Tibial artery (tissue), 4 donors: ENCODE results near the gene C19orf47.

Experiments used
- DNase-seq, 2 donors: peaks; one replicate each; pipeline ENCODE4 v3.0.0-alpha.2; 2019
- H3K27ac ChIP-seq, 2 donors: fragments of 200-600 bp; sonication (generic) in 1 of 2; 1 replicate in 1 of 2; 2 replicates in 1 of 2; pipeline ENCODE4 v1.5.1; 2018 to 2019; ENCODE audit warnings: mild to moderate bottlenecking in 1 of 2
- H3K27me3 ChIP-seq, 2 donors: fragments of 200-600 bp; sonication (generic) in 1 of 2; one replicate each; pipeline versions ENCODE4 v1.5.1 to v1.6.0; 2016 to 2019
- H3K36me3 ChIP-seq, 3 donors: fragments of 200-600 bp; sonication (generic) in 2 of 3; one replicate each; pipeline ENCODE4 v1.5.1; 2016 to 2019; ENCODE audit warnings: mild to moderate bottlenecking in 2 of 3
- H3K4me1 ChIP-seq, 4 donors: fragments of 200-600 bp; sonication (generic) in 2 of 4; 1 replicate in 3 of 4; 2 replicates in 1 of 4; pipeline ENCODE4 v1.5.1; 2016 to 2019
- H3K4me3 ChIP-seq, 2 donors: fragments of 200-600 bp; sonication (generic) in 1 of 2; 1 replicate in 1 of 2; 2 replicates in 1 of 2; pipeline ENCODE4 v1.5.1; 2018 to 2019; ENCODE audit warnings: mild to moderate bottlenecking in 2 of 2
- H3K9me3 ChIP-seq, 3 donors: fragments of 200-600 bp; sonication (generic) in 1 of 3; one replicate each; pipeline ENCODE4 v1.5.1; 2016 to 2019
- intact Hi-C: fragments of 100-400 bp; cut with DNase I; formaldehyde crosslinking; loops from one replicate; pipeline ENCODE4 v1.15.0; 2023; ENCODE audit warnings: low total_unique reads
- TF ChIP-seq, protein P1 (sequence below), 2 experiments: fragments of 200-600 bp in 1 of 2; fragments of 450-650 bp in 1 of 2; IDR thresholded peaks; one replicate each; pipeline ENCODE4 v1.5.1; 2017 to 2019; ENCODE audit warnings: antibody characterized with exemption in 2 of 2, mild to moderate bottlenecking in 1 of 2, moderate library complexity in 1 of 2

The C19orf47 gene

DNA sequence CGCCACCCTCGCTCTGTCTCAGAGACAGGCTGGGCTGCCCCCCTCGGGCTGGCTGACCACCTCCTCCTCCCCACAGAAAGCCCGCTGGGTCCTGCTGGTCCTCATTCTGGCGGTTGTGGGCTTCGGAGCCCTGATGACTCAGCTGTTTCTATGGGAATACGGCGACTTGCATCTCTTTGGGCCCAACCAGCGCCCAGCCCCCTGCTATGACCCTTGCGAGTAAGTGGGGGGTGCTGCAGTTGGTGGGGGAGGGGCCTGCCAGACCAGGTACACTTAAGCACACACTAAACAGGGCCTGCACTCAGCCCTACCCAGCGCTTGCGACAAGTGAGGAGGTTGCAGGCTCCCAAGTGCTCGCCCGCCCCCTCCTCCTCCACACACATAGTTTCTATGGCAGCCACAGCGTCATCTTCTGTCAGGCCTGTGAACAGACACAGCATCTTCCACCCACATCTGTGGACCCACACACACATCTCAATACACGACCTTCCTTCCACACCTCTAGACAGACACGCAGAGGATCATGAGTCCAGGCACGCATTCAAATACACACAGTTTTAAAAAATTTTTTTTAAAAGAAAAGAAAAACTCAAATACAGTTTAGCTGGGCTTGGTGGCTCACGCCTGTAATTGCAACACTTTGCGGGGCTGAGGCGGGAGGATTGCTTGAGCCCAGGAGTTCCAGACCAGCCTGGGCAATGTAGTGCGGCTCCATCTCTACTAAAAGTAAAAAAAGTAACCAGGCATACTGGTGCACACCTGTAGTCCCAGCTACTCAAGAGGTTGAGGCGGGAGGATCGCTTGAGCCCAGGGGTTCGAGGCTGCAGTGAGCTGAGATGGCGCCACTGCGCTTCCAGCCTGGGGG lies 18.7 kb upstream of the C19orf47 start:
- Histone ChIP-seq H3K9me3 (no peaks in the 10 kb centered on the region), H3K36me3 (peaks cover 31 to 63% (median 57%) of the 10 kb centered on the region in 3 donors), H3K27me3 (no peaks in the 10 kb centered on the region), H3K4me1 (peaks cover 0 to 14% (median 9%) of the 10 kb centered on the region in 4 donors), H3K27ac (no peak overlapping the region), H3K4me3 (no peak overlapping the region)
- TF ChIP-seq, protein P1, sequence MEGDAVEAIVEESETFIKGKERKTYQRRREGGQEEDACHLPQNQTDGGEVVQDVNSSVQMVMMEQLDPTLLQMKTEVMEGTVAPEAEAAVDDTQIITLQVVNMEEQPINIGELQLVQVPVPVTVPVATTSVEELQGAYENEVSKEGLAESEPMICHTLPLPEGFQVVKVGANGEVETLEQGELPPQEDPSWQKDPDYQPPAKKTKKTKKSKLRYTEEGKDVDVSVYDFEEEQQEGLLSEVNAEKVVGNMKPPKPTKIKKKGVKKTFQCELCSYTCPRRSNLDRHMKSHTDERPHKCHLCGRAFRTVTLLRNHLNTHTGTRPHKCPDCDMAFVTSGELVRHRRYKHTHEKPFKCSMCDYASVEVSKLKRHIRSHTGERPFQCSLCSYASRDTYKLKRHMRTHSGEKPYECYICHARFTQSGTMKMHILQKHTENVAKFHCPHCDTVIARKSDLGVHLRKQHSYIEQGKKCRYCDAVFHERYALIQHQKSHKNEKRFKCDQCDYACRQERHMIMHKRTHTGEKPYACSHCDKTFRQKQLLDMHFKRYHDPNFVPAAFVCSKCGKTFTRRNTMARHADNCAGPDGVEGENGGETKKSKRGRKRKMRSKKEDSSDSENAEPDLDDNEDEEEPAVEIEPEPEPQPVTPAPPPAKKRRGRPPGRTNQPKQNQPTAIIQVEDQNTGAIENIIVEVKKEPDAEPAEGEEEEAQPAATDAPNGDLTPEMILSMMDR (IDR thresholded peaks at IDR 0.05) = no peak
- no peak for DNase-seq
- intact Hi-C loops = no loop called here

DNA sequence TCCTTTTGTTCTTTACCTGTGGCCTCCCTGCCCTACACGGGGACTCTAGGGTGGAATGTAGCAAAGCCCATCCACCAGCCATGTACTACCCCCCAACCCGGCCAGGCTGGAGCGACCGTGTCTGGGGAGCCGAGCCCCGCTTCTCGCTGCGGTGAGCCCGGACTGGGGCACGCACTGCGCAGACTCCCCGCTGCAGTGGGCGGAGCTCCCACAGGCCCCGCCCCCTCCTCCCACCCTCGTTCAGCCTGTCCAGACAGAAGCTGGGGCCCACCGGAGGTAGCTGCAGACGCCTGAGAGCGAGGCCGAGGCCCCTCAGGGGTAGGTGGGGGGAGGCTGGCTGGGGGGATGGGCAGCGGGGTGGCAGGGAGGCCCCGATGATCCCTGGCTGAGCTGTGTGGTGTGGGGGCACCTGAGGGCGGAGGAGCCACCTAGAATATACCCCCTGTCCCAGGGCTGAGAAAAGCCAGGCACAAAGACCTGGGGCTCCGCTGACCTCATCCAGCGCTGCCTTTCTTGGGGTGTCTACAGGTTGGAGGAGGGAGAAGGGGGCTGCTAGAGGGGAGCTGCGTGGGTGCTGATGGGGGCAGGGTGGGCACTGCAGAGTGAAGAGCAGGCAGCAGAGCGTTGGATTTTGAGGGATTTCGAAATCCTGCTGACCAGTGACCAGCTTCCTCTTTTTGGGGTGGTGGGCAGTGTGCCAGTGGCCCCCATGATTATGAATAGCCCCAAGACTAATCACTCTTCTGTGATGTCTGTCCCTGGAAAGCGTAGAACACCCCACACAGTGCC lies 17.6 kb upstream of the C19orf47 start:
- no peaks in the 10 kb centered on the region for H3K27me3 ChIP-seq
- H3K4me1 ChIP-seq = peaks cover 0 to 14% (median 9%) of the 10 kb centered on the region in 4 donors
- TF ChIP-seq, protein P1 (IDR thresholded peaks at IDR 0.05) = no peak
- intact Hi-C loops = no loop called here
- no peak overlapping the region for H3K27ac ChIP-seq
- no peaks in the 10 kb centered on the region for H3K9me3 ChIP-seq
- peak overlapping the region; percentile 34 to 46 for H3K4me3 ChIP-seq
- peak; percentile 55 to 79 for DNase-seq
- H3K36me3 ChIP-seq = peaks cover 25 to 53% (median 46%) of the 10 kb centered on the region in 3 donors

DNA sequence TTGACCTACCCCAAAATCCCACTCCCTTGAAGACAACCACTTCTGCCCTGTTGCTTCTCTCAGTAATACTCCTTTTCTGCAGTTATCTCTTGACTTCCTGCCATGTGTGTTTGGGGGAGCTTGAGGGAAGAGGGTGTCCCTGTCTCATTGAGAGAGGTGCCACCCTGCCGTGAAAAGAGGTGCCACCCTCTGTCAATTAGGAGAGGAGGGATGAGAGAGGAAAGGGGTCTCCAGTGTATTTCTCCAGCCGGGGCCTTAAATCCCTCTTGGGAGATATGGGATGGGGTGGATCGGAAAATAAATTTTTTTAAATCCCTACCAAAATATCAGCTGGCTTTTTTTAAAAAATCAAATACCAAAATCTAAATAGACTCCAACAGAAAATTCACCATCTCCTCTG lies 16.8 kb upstream of the C19orf47 start:
- peaks cover 0 to 14% (median 9%) of the 10 kb centered on the region in 4 donors for H3K4me1 ChIP-seq
- no peaks in the 10 kb centered on the region for H3K9me3 ChIP-seq
- peaks cover 17 to 46% (median 38%) of the 10 kb centered on the region in 3 donors for H3K36me3 ChIP-seq
- TF ChIP-seq, protein P1 (IDR thresholded peaks at IDR 0.05) = no peak
- intact Hi-C loops = no loop called here
- DNase-seq = no peak
- no peak overlapping the region for H3K27ac ChIP-seq
- no peak overlapping the region for H3K4me3 ChIP-seq
- no peaks in the 10 kb centered on the region for H3K27me3 ChIP-seq

DNA sequence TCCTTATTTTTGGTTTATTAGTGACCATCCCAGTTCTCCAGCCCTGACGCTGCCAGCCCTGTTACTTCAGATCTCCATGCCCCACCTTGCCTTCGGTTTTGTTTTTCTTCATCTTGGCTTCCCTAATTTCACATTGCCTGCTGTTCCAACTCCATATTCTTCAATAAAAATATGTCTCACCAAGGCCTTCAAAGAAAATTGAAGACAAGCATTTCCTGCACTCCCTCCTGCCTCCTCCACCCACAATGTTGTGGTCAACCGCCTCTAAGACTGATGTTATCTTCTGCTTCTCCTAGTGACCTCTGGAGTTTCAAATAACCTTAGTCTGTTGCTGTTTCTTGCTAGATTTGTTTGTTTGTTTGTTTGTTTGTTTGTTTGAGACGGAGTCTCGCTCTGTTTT lies 14.9 kb upstream of the C19orf47 start:
- Histone ChIP-seq H3K27ac (no peak overlapping the region), H3K36me3 (peaks cover 11 to 41% (median 28%) of the 10 kb centered on the region in 3 donors), H3K9me3 (no peaks in the 10 kb centered on the region), H3K4me3 (no peak overlapping the region), H3K27me3 (no peaks in the 10 kb centered on the region), H3K4me1 (peaks cover 0 to 14% (median 9%) of the 10 kb centered on the region in 4 donors)
- intact Hi-C loops = no loop called here
- no peak for DNase-seq
- TF ChIP-seq, protein P1 (IDR thresholded peaks at IDR 0.05) = no peak

DNA sequence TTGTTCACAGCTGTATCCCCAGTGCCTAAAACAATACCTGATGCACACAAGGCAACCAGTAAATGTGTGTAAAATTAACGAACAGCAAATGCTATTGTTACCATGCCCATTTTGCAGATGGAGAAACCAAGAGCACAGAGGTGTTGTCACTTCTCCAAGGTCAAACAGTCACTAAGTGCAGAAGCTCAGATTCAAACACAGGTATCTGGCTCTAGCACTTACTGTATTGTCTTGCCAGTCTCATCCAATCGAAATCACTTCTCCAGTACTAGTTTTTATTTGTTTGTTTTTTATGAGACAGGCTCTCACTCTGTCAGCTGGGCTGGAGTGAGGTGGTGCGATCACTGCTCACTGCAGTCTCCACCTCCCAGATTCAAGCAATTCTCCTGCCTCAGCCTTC lies 14.0 kb upstream of the C19orf47 start:
- TF ChIP-seq, protein P1 (IDR thresholded peaks at IDR 0.05) = no peak
- intact Hi-C loops = no loop called here
- no peak for DNase-seq

More for the DNA sequence above, 14.0 kb upstream of the C19orf47 start:
- Histone ChIP-seq H3K4me1 (peaks cover 0 to 14% (median 9%) of the 10 kb centered on the region in 4 donors), H3K27me3 (no peaks in the 10 kb centered on the region), H3K36me3 (peaks cover 4 to 35% (median 19%) of the 10 kb centered on the region in 3 donors), H3K27ac (no peak overlapping the region), H3K9me3 (no peaks in the 10 kb centered on the region), H3K4me3 (no peak overlapping the region)
